HG03097 (cell line): ENCODE data around the gene STRBP.

Experiments
- ATAC-seq: cut with Tn5 transposase; IDR thresholded peaks from one replicate; pipeline ENCODE4 v1.9.1; 2021; ENCODE audit not compliant: unreplicated experiment, low FRiP score

Gene STRBP

GRCh38 chr9:123083680-123084079 is 184.7 kb downstream of the STRBP start:
- no peak for ATAC-seq

- no peak for ATAC-seq
These were observed 186.6 kb downstream of the STRBP start for GRCh38 chr9:123081824-123082223.

GRCh38 chr9:123080444-123080843 is 187.9 kb downstream of the STRBP start:
- ATAC-seq, result no peak

- ATAC-seq, result no peak
These were observed 193.8 kb downstream of the STRBP start for GRCh38 chr9:123074628-123075027.

- no peak for ATAC-seq
These were observed 194.4 kb downstream of the STRBP start for GRCh38 chr9:123073991-123074422.

GRCh38 chr9:123073441-123073840 is 194.9 kb downstream of the STRBP start:
- ATAC-seq, result no peak

- ATAC-seq, result no peak
These were observed 195.9 kb downstream of the STRBP start for GRCh38 chr9:123072407-123072995.
